GM12872 (cell line): ENCODE measurements around the gene ZNF415.

Experiments
- CTCF ChIP-seq: IDR thresholded peaks from 3 replicates; pipeline ENCODE4 v1.5.1; 2011; ENCODE audit warnings: low read depth, mild to moderate bottlenecking, low read length, moderate library complexity; ENCODE audit not compliant: insufficient read depth

ZNF415 gene

DNA sequence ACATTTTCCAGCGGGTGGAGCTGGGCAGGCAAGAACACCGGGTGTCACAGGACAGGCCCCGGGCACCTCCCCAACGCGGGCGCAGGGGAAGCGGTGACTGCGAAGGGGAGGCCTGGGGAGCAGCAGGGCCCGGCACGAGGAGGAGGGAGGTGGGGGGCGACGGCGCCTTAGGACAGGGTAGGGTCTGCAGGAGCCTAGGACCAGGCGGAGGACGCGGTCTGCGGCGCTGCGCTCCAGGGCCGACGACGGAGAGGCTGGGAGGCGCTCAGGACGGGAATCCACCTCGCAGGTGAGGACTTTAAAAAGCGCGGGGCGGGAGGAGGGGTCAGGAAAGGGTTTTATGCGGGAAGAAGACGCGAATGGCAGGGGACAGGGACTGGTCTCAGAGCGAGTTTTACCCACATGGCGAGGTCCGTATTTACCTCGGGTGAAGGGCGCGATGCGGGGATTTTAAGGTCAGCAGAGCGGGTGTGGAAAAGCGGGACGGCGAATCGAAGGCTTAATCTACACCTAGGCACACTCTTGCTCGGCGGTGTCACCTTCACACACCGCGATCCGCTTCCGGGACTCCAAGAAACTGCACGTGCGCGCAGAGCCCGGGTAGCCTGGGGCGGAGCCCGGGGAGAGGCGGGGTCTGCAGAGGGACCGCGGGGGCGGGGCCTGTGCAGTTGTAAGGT is 74.7 kb downstream of the ZNF415 start:
- no peak for TF ChIP-seq CTCF
